IMR-90 (cell line): ENCODE measurements around the gene FTO. TPM values are rescaled to one million over a fixed set of nuclear protein-coding genes. Genes with fewer than 3 reads are reported as not detected.

Experiments
- ATAC-seq: fragments of 200-7000 bp; cut with Tn5 transposase; 2 replicates; pipeline ENCODE4 v1.9.1; 2020; ENCODE audit warnings: low read depth, mild to moderate bottlenecking, moderate library complexity
- BruUV-seq: library from RNA; stranded (reverse); fragments of 400-500 nt; replicated peaks from 2 replicates; lab custom pipeline; 2021; lab: Mats Ljungman, UMichigan
- CTCF ChIA-PET: fragments of 300-600 bp; formaldehyde crosslinking; extraction: SDS; loops from one replicate; lab custom pipeline; 2021; ENCODE audit warnings: antibody characterized with exemption; lab: Yijun Ruan, JAX
- POLR2A ChIA-PET: fragments of 300-600 bp; sonication (Branson Sonifier 250); formaldehyde crosslinking; loops from one replicate; lab custom pipeline; 2022; ENCODE audit warnings: antibody characterized with exemption; ENCODE audit not compliant: unreplicated experiment; lab: Charles Lee
- DNase-seq: peaks from one replicate; pipeline ENCODE4 v3.0.0; 2013
- H2AFZ ChIP-seq: replicated peaks from 2 replicates; pipeline ENCODE3; 2013; ENCODE audit warnings: low read length, mild to moderate bottlenecking; ENCODE audit not compliant: poor library complexity
- H2AK5ac ChIP-seq: 2 replicates; pipeline ENCODE4 v1.6.1; 2013; ENCODE audit warnings: low read depth, low read length, inconsistent platforms
- H2AK9ac ChIP-seq: replicated peaks from 2 replicates; pipeline ENCODE3; 2013; ENCODE audit warnings: mild to moderate bottlenecking, low read depth, low read length, moderate library complexity; ENCODE audit not compliant: poor library complexity
- H2BK120ac ChIP-seq: 2 replicates; pipeline ENCODE4 v1.6.1; 2013; ENCODE audit warnings: low read depth, low read length, inconsistent platforms
- H2BK15ac ChIP-seq: 3 replicates; pipeline ENCODE4 v1.6.1; 2013; ENCODE audit warnings: low read depth, low read length, inconsistent platforms
- H2BK20ac ChIP-seq: 2 replicates; pipeline ENCODE4 v1.6.1; 2013; ENCODE audit warnings: low read depth, mild to moderate bottlenecking, inconsistent platforms, low read length, moderate library complexity
- H2BK5ac ChIP-seq: 2 replicates; pipeline ENCODE4 v1.6.1; 2013; ENCODE audit warnings: mild to moderate bottlenecking, low read depth, low read length, inconsistent platforms; ENCODE audit not compliant: poor library complexity, severe bottlenecking
- H3K14ac ChIP-seq: replicated peaks from 2 replicates; pipeline ENCODE4 v1.6.1; 2013; ENCODE audit warnings: low read depth, low read length, inconsistent platforms
- H3K18ac ChIP-seq: 2 replicates; pipeline ENCODE4 v1.6.1; 2013; ENCODE audit warnings: low read depth, low read length, control low read depth
- H3K23ac ChIP-seq: 2 replicates; pipeline ENCODE4 v1.6.1; 2013; ENCODE audit warnings: low read depth, low read length, inconsistent platforms
- H3K27ac ChIP-seq: 2 replicates; pipeline ENCODE4 v1.5.1; 2013; ENCODE audit warnings: mild to moderate bottlenecking, control low read depth, low read length; ENCODE audit not compliant: insufficient read depth
- H3K27me3 ChIP-seq: 2 replicates; pipeline ENCODE4 v1.6.1; 2013; ENCODE audit warnings: low read length; ENCODE audit not compliant: control insufficient read depth, insufficient read depth
- H3K36me3 ChIP-seq: 2 replicates; pipeline ENCODE4 v1.6.1; 2013; ENCODE audit warnings: low read length, mixed read lengths; ENCODE audit not compliant: control insufficient read depth, insufficient read depth
- H3K4ac ChIP-seq: 2 replicates; pipeline ENCODE4 v1.6.1; 2013; ENCODE audit warnings: low read depth, low read length, inconsistent platforms
- H3K4me1 ChIP-seq: 2 replicates; pipeline ENCODE4 v1.6.1; 2013; ENCODE audit warnings: low read length, mixed read lengths; ENCODE audit not compliant: control insufficient read depth, insufficient read depth
- H3K4me2 ChIP-seq: 2 replicates; pipeline ENCODE4 v1.6.1; 2013; ENCODE audit warnings: low read depth, mild to moderate bottlenecking, control low read depth, low read length, moderate library complexity
- H3K4me3 ChIP-seq: 2 replicates; pipeline ENCODE4 v1.5.1; 2013; ENCODE audit warnings: low read depth, mild to moderate bottlenecking, control low read depth, low read length, moderate library complexity; ENCODE audit not compliant: insufficient read depth
- H3K56ac ChIP-seq: 2 replicates; pipeline ENCODE4 v1.6.1; 2013; ENCODE audit warnings: low read length, inconsistent platforms; ENCODE audit not compliant: insufficient read depth; ENCODE audit errors: extremely low read depth
- H3K79me1 ChIP-seq, 2 experiments: 2 replicates each; pipeline ENCODE4 v1.6.1; 2013; ENCODE audit warnings: low read length in 2 of 2, inconsistent platforms in 1 of 2, low read depth in 1 of 2
- H3K9ac ChIP-seq: 2 replicates; pipeline ENCODE4 v1.6.1; 2013; ENCODE audit warnings: low read depth, low read length, control low read depth
- H3K9me1 ChIP-seq: 2 replicates; pipeline ENCODE4 v1.6.1; 2013; ENCODE audit warnings: low read length, inconsistent platforms; ENCODE audit not compliant: insufficient read depth
- H3K9me3 ChIP-seq: 2 replicates; pipeline ENCODE4 v1.6.1; 2013; ENCODE audit warnings: low read length; ENCODE audit not compliant: control insufficient read depth, insufficient read depth
- H4K20me1 ChIP-seq: 2 replicates; pipeline ENCODE4 v1.6.1; 2013; ENCODE audit warnings: low read length, inconsistent platforms; ENCODE audit not compliant: insufficient read depth
- H4K5ac ChIP-seq: 2 replicates; pipeline ENCODE4 v1.6.1; 2013; ENCODE audit warnings: mild to moderate bottlenecking, low read depth, low read length, control low read depth
- H4K8ac ChIP-seq, 2 experiments: 2 replicates each; pipeline ENCODE4 v1.6.1; 2013; ENCODE audit warnings: low read depth in 2 of 2, low read length in 2 of 2, control low read depth in 1 of 2, inconsistent platforms in 1 of 2
- H4K91ac ChIP-seq: 2 replicates; pipeline ENCODE4 v1.6.1; 2013; ENCODE audit warnings: low read depth, low read length, inconsistent platforms; ENCODE audit not compliant: insufficient read depth
- BHLHE40 ChIP-seq: fragments of 150-350 bp; IDR thresholded peaks from 2 replicates; pipeline ENCODE4 v1.6.1; 2016; ENCODE audit warnings: mild to moderate bottlenecking, low read depth, low read length
- CHD1 ChIP-seq: IDR thresholded peaks from 2 replicates; pipeline ENCODE4 v1.6.1; 2012; ENCODE audit warnings: low read depth, low read length, improper control_type of control experiment
- FOS ChIP-seq: fragments of 150-350 bp; IDR thresholded peaks from 2 replicates; pipeline ENCODE4 v1.6.1; 2016; ENCODE audit warnings: low read depth, low read length
- MAZ ChIP-seq: IDR thresholded peaks from 2 replicates; pipeline ENCODE4 v1.6.1; 2012; ENCODE audit warnings: low read depth, mild to moderate bottlenecking, low read length, improper control_type of control experiment, moderate library complexity, borderline replicate concordance
- NFE2L2 ChIP-seq: fragments of 150-350 bp; IDR thresholded peaks from 2 replicates; pipeline ENCODE4 v1.6.1; 2016; ENCODE audit warnings: low read depth, mild to moderate bottlenecking, low read length
- RAD21 ChIP-seq: IDR thresholded peaks from 2 replicates; pipeline ENCODE4 v1.6.1; 2012; ENCODE audit warnings: low read length, improper control_type of control experiment
- SMC3 ChIP-seq: fragments of 150-350 bp; IDR thresholded peaks from 2 replicates; pipeline ENCODE4 v1.6.1; 2016; ENCODE audit warnings: low read depth, mild to moderate bottlenecking, antibody characterized with exemption, low read length, moderate library complexity
- WGBS, 2 experiments: methylation state at CpG; one replicate each; pipeline versions ENCODE4 v1.1.5 to v1.1.7; 2013; ENCODE audit warnings: missing lambda C conversion rate in 2 of 2; ENCODE audit not compliant: insufficient read length in 1 of 2; ENCODE audit errors: extremely low coverage in 2 of 2; 5-methylcytosine and 5-hydroxymethylcytosine counted together
- dilution Hi-C: fragments of 300-500 bp; cut with HindIII; formaldehyde crosslinking; loops from one replicate; pipeline ENCODE4 v1.14.3; 2018; ENCODE audit warnings: low sequenced_read_pairs; ENCODE audit not compliant: unreplicated experiment
- in situ Hi-C: fragments of 300-500 bp; cut with MboI; formaldehyde crosslinking; loops from 3 replicates; pipeline ENCODE4 v1.14.3; 2019; ENCODE audit warnings: low sequenced_read_pairs, inconsistent platforms, mixed read lengths
- intact Hi-C: fragments of 100-400 bp; cut with micrococcal nuclease; formaldehyde crosslinking; loops from 2 replicates; pipeline ENCODE4 v1.10.0; 2022
- polyA plus RNA-seq, 3 experiments: library from polyadenylated mRNA; depleted of rRNA; stranded (reverse); fragments of >200 nt; gene quantifications; 2 replicates each; pipeline ENCODE4 v1.2.3, GENCODE V29; 2012; ENCODE audit warnings: low replicate concordance in 1 of 3
- total RNA-seq: library from RNA; depleted of rRNA; stranded (reverse); fragments of >200 nt; gene quantifications from 2 replicates; pipeline ENCODE4 v1.2.3, GENCODE V29; 2012
- TF ChIP-seq, protein P1 (sequence below): fragments of 150-350 bp; IDR thresholded peaks from 2 replicates; pipeline ENCODE4 v1.6.1; 2017; ENCODE audit warnings: mild to moderate bottlenecking, antibody characterized with exemption, low read length, low read depth
- TF ChIP-seq, protein P2 (sequence below): conservative IDR thresholded peaks from 2 replicates; pipeline ENCODE4 v1.5.1; 2012; ENCODE audit warnings: mild to moderate bottlenecking, low read depth, low read length, improper control_type of control experiment

The FTO gene
- total and polyA plus RNA-seq, 2 of the 4 experiments (the other 2 are of a cell fraction): 70.3 to 132 TPM

GRCh38 chr16:53768167-53768566 is 64.2 kb downstream of the FTO start:
- H4K20me1 ChIP-seq: peaks cover 33% of the 10 kb centered on the region; the same call in 1 of the 2 replicates
- H3K9me1 ChIP-seq: 0 out of 2 replicates have a peak, but pooled peaks cover 3% of the 10 kb centered on the region
- H4K5ac ChIP-seq: peak overlapping the region; percentile 0; the same call in 1 of the 2 replicates
- no peaks in the 10 kb centered on the region for H3K9me3 ChIP-seq
- intact Hi-C loops: no loop called here
- peak; percentile 57 for ATAC-seq
- no peak overlapping the region for H2AFZ ChIP-seq
- no peak overlapping the region for H3K14ac ChIP-seq
- H3K27ac ChIP-seq: peak overlapping the region; percentile 54; the same call in 1 of the 2 replicates
- dilution Hi-C loops: no loop called here
- peak overlapping the region; percentile 25 for H2BK5ac ChIP-seq
- no peak overlapping the region for H2AK9ac ChIP-seq
- H3K18ac ChIP-seq: peak overlapping the region; percentile 67; the same call in 1 of the 2 replicates
- H4K8ac ChIP-seq: peak overlapping the region in 1 of 2 experiments; percentile 0; a peak in 1 of 4 replicates
- no peak overlapping the region for H4K91ac ChIP-seq
- no peak overlapping the region for H3K4me3 ChIP-seq
- no peak overlapping the region for H3K4ac ChIP-seq
- 22% methylated on average over 4 of the region's 4 CpGs; no CpG with 5 or more reads in 1 of the 2 experiments for WGBS, 2 experiments
- H3K23ac ChIP-seq: no peak overlapping the region
- no peaks in the 10 kb centered on the region for H3K27me3 ChIP-seq
- ChIA-PET POLR2A (interaction anchor here (0.6 kb wide), 1 partner anchor 517 kb away, joined by 3 read pairs; no protein-coding TSS in a partner anchor), CTCF (no interaction called here)
- H3K4me2 ChIP-seq: peak overlapping the region; percentile 47
- no peak overlapping the region for H3K9ac ChIP-seq
- H3K4me1 ChIP-seq: peaks cover 8% of the 10 kb centered on the region
- peak overlapping the region; percentile 18; the same call in 1 of the 2 replicates for H2BK120ac ChIP-seq
- H2BK15ac ChIP-seq: no peak overlapping the region
- BruUV-seq: no TSS peak
- no peaks in the 10 kb centered on the region for H3K36me3 ChIP-seq
- 0 out of 2 replicates have a peak overlapping the region, but pooled peaks have one; percentile 0 for H2BK20ac ChIP-seq
- H2AK5ac ChIP-seq: no peak overlapping the region
- peak; percentile 41 for DNase-seq
- TF ChIP-seq RAD21 (no peak), NFE2L2 (no peak), SMC3 (no peak), BHLHE40 (no peak), FOS (no peak), MAZ (no peak), CHD1 (no peak)
- TF ChIP-seq, protein P1, sequence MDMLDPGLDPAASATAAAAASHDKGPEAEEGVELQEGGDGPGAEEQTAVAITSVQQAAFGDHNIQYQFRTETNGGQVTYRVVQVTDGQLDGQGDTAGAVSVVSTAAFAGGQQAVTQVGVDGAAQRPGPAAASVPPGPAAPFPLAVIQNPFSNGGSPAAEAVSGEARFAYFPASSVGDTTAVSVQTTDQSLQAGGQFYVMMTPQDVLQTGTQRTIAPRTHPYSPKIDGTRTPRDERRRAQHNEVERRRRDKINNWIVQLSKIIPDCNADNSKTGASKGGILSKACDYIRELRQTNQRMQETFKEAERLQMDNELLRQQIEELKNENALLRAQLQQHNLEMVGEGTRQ: no peak
- TF ChIP-seq, protein P2, sequence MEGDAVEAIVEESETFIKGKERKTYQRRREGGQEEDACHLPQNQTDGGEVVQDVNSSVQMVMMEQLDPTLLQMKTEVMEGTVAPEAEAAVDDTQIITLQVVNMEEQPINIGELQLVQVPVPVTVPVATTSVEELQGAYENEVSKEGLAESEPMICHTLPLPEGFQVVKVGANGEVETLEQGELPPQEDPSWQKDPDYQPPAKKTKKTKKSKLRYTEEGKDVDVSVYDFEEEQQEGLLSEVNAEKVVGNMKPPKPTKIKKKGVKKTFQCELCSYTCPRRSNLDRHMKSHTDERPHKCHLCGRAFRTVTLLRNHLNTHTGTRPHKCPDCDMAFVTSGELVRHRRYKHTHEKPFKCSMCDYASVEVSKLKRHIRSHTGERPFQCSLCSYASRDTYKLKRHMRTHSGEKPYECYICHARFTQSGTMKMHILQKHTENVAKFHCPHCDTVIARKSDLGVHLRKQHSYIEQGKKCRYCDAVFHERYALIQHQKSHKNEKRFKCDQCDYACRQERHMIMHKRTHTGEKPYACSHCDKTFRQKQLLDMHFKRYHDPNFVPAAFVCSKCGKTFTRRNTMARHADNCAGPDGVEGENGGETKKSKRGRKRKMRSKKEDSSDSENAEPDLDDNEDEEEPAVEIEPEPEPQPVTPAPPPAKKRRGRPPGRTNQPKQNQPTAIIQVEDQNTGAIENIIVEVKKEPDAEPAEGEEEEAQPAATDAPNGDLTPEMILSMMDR: no peak
- H3K56ac ChIP-seq: no peak overlapping the region
- H3K79me1 ChIP-seq: peaks cover 18 to 34% of the 10 kb centered on the region in 2 experiments
- in situ Hi-C loops: loop anchor here (25.0 kb wide), 2 partner anchors 519 to 1169 kb away; partner anchors contain the start of genes IRX3 and IRX5
